ENCODE data around the gene ADAM8.

Gene ADAM8

GRCh38 chr10:133258066-133258817, 18.4 kb downstream of the ADAM8 start:
- no peak for TF ChIP-seq CTCF (conservative IDR thresholded peaks at IDR 0.05; ENCODE audit: control insufficient read depth, insufficient read depth, low read depth, low read length)
- H3K4me3 ChIP-seq (ENCODE audit: control insufficient read depth, low read depth, low read length) = no peak overlapping the region
- no peak for DNase-seq (ENCODE audit: low read depth)

- DNase-seq (ENCODE audit: low read depth) = peak; percentile 36
- TF ChIP-seq CTCF (conservative IDR thresholded peaks at IDR 0.05; ENCODE audit: control insufficient read depth, insufficient read depth, low read depth, low read length) = peak; percentile 27
- H3K4me3 ChIP-seq (ENCODE audit: control insufficient read depth, low read depth, low read length) = no peak overlapping the region
Observed at GRCh38 chr10:133257489-133258065, 19.1 kb downstream of the ADAM8 start.

- no peak for DNase-seq (ENCODE audit: low read depth)
- H3K4me3 ChIP-seq (ENCODE audit: control insufficient read depth, low read depth, low read length) = no peak overlapping the region
- TF ChIP-seq CTCF (conservative IDR thresholded peaks at IDR 0.05; ENCODE audit: control insufficient read depth, insufficient read depth, low read depth, low read length) = no peak
Observed at GRCh38 chr10:133255323-133255722, 21.3 kb downstream of the ADAM8 start.

- no peak for TF ChIP-seq CTCF (conservative IDR thresholded peaks at IDR 0.05; ENCODE audit: control insufficient read depth, insufficient read depth, low read depth, low read length)
- no peak overlapping the region for H3K4me3 ChIP-seq (ENCODE audit: control insufficient read depth, low read depth, low read length)
- DNase-seq (ENCODE audit: low read depth) = no peak
Observed at GRCh38 chr10:133254421-133255120, 22.1 kb downstream of the ADAM8 start.

GRCh38 chr10:133253361-133253955, 23.2 kb downstream of the ADAM8 start:
- DNase-seq (ENCODE audit: low read depth) = no peak
- H3K4me3 ChIP-seq (ENCODE audit: control insufficient read depth, low read depth, low read length) = no peak overlapping the region
- no peak for TF ChIP-seq CTCF (conservative IDR thresholded peaks at IDR 0.05; ENCODE audit: control insufficient read depth, insufficient read depth, low read depth, low read length)

- no peak overlapping the region for H3K4me3 ChIP-seq (ENCODE audit: control insufficient read depth, low read depth, low read length)
- DNase-seq (ENCODE audit: low read depth) = no peak
- no peak for TF ChIP-seq CTCF (conservative IDR thresholded peaks at IDR 0.05; ENCODE audit: control insufficient read depth, insufficient read depth, low read depth, low read length)
Observed at GRCh38 chr10:133252223-133252552, 24.5 kb downstream of the ADAM8 start.
